ENCODE measurements around the gene PRKX.
"Not testable (repeated sequence)": the region's sequence is repeated elsewhere in the genome, so short reads cannot be mapped to it uniquely, and the experiment has no call there.

The PRKX gene

DNA sequence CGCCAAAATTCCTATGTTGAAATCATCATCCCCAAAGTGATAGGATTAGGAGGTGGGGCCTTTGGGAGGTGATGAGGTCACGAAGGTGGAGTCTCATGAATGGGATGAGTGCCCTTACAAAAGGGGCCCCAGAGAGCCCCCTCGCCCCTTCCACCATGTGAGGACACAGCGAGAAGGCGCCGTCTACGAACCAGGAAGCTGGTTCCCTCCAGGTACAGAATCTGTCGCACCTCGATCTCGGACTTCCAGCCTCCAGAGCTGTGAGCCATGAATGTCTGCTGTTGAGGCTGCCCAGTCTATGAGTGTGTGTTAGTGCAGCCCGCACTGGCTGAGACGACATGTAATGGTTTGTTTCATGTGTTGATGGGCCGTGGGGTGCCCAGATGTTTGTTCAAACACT, 60.3 kb downstream of the PRKX start:
- no peak for DNase-seq (ENCODE audit: low read depth)

DNA sequence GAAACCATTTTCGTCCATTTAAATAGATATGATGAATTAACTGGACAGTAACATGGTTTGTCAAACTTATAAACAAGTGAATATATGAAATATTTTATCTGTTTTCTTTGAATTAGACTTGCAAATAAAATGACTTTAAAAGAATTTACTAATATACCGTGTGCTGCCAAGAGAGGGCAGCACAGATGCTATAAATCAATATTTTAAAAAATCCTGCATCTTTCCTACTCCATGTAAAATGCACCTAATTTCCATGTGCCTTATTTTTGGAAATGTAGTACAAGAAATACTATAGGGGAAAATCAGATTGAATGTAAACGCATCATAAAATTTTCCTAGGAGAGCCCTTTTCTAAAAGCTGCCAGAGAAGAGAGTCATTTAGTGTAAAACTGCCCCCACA, 62.2 kb downstream of the PRKX start:
- DNase-seq (ENCODE audit: low read depth) = peak; percentile 43

DNA sequence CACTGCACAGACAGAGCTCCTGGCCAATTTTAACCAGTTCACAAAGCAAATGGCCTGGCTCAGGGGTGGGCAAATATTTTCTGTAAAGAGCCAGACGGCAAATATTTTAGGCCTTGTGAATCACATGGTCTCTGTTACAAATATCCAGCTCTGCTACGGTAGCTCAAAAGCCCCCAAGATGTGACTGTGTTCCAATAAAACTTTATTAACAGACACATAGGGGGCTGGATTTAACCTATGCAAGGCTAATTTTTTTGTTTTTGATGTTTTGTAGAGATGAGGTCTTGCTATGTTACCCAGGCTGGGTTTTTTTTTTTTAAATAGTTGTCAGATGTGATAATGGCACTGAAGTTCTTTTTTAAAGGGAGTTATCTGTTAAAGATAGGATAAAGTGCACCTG, 65.4 kb downstream of the PRKX start:
- no peak for DNase-seq (ENCODE audit: low read depth)

DNA sequence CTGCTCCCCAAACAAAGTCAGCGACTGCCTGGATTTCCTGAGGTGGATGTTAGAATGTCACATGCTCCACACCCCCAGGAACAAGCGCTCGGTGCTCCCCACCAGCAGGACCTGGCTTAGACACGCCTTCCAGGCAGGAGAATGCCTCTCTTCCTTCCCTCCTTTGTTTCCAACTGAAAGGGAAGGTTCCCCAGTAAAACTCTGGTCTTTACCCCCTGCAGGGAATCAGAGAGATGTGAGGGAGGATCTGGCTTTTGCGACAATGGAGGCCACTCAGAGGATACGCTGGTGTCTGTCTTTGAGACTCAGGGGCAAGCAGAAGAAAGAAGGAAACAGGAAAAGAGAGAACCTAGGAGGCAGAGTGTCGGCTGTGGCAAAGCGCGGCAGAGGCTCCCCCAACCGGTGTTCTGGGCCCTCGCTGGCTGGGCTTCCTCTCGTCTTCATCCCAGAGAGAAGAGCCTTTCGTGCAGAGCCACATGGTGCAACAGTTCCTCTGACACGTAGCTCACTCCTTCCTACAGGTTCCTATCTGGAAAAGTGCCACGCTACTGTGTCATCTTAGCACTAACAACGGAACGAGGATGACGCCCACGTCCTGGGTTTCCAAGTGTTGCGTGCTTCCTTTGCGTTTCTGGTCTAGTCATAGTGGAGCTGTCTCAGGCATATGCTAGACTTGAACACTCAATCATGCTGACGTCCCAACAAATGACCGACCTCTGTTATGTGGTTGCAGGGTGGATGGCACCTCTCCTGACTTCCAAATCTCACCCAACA, 73.4 kb downstream of the PRKX start:
- DNase-seq (ENCODE audit: low read depth) = peak; percentile 23

DNA sequence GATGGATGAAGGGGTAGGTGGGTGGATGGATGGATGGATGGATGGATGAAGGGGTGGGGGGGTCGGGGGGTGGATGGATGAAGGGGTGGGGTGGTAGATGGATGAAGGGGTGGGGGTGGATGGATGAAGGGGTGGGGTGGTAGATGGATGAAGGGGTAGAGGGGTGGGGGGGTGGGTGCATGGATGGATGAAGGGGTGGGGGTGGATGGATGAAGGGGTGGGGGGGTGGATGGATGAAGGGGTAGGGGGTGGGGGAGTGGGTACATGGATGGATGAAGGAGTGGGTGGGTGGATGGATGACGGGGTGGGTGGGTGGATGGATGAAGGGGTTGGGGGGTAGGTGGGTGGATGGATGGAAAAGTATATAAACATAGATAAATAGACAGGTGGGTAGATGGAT, 74.2 kb downstream of the PRKX start:
- no peak for DNase-seq (ENCODE audit: low read depth)

DNA sequence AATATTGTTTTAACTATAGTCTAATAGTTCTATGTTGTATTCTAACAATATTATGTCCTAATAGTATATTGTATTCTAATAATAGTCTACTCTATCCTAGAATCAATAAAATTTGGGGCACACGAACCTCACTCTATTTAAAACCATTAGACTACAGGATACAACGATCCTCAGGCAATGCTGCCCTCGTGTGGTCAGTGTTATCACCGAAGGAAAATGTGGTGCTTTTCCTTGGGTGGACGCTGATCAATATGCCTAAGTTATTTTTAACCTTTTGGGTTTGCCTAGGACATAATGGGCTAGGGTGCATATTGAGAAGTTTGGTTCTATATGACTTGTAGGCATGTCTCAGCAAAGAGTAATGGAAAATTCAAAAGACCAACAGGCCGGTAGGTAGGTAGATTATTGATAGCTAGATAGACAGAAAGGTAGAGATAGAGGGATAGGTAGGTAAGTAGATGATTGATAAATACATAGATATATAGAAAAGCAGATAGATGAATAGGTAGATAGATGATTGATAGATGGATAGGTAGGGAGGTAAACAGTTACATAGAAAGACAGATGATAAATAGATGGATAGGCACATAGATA, 75.1 kb downstream of the PRKX start:
- peak; percentile 44 for DNase-seq (ENCODE audit: low read depth)

DNA sequence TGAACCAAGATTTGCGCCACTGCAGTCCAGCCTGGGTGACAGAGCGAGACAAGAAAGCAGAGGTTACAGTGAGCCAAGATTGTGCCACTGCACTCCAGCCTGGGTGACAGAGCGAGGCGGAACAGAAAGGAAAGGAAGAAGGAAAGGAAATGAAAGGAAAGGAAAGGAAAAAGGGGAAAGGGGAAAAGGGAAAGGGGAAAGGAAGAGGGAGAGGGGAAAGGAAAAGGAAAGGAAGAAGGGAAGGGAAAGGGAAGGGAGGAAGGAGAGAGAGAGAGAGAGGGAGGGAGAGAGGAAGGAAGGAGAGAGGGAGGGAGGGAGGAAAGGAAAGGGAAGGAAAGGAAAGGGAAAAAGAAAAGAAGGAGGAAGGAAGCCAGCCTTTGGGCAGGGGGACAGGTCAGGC, 76.6 kb downstream of the PRKX start:
- DNase-seq (ENCODE audit: low read depth) = no peak

DNA sequence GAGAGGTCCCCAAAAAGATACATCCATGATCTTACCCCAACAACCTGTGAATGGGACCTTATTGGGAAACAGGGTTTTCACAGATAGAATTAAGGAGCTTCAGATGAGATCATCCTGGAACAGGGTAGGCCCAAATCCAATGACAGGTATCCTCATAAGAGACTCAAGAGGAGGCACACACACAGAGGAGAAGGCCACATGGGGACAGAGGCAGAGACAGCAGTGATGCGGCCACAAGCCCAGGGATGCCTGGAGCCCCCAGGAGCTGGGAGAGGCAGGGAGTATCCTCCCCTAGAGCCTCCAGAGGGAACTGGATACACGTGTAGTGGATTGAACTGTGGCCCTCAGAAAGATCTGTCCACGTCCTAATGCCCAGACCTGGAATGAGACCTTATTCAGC, 82.3 kb downstream of the PRKX start:
- no peak for DNase-seq (ENCODE audit: low read depth)

DNA sequence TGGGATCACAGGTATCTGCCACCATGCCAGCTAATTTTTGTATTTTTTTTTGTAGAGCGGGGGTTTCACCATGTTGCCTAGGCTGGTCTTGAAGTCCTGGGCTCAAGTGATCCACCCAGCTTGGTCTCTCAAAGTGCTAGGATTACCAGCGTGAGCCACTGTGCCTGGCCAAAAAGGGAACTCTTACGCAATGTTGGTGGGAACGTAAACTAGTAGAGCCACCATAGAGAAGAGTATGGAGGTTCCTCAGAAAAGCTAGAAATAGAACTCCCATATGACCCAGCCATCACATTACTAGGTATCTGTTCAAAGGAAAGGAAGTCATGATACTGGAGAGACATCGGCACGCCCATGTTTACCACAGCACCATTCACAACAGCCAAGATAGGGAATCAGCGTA, 85.9 kb downstream of the PRKX start:
- DNase-seq (ENCODE audit: low read depth) = no peak

DNA sequence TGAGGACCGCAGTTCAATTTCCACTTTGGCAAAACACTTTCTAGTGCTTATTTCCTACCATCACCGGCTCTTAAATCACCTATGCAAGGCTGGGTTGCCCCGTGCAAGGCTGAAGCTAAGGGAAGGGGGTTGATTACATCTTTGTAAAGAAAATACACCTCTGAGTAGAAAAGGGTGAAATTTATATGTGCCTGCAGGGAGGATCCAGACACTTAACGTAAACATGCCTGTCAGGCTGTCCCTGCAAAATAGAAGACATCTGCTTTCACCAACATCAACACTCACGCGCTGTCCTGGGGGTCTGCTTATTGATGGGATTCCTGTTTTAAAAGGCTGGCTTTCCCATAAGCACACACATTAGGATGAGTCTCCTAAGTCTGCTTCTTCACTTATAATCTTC, 92.0 kb downstream of the PRKX start:
- no peak for DNase-seq (ENCODE audit: low read depth)

DNA sequence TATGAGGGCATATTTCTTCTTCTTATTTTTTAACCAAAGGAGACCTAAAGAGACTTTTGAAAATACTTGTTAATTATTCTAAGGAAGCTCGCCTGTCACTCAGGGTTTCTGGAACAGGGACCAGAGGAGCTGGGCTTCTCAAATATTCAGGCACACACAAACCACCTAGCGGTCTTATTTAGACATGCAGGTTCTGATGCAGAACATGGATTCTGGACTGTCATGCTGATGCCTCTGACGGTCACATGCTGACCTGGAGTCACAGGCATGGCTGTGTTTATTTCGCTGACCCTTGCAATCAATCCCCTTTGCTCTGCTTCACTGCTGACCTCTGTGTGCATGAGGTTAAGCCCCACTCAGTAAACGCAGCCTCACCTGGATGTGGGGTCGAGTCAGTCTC, 101.7 kb downstream of the PRKX start:
- DNase-seq (ENCODE audit: low read depth) = not testable (repeated sequence)

DNA sequence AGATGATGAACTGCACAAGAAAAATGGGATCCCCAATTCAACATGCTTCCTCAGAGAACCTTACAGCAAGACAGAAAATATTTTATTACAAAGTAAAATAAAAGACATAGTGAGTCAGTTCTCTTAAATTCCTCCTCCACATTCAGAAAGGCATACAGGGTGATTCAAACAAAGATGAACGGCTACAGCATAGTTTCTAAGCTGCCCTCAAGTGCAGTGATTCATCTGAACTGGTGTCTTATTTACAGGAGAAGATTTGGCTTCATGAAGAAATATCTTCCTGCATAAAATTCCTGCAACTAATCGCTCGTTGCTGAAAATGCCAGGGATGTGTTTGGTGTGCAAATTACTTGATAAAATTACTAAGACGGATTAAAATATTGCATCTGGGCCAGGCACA, 103.6 kb downstream of the PRKX start:
- peak; percentile 91 for DNase-seq (ENCODE audit: low read depth)

DNA sequence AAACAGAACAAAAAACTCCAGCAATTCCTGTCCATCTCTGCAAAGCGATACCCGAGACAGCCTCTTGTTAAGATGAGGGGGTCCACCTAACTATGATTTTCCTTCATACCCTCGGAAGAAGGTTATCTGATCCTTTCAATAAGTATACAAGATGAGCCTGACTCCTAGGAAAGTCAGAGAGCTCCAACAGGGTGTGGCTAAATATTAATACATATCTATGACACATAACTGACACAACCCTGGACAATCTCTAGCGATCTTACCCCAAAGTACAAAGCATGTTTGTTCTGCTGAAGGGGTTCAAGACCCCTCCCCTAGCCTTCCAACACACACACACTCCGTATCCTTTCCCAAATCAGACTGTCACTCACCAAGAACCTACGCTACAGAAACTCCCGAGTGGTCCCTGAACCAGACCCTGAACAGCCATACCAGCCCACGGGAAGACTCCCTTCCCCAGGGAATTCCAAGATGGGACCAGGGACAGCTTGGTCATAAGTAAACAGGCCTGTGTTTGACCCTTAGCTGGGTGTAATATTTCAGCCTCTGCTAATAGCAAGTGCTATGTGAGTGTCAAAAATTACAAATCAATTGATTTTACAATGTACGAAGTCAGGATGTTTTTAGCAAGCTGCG, 110.3 kb downstream of the PRKX start:
- DNase-seq (ENCODE audit: low read depth) = no peak

DNA sequence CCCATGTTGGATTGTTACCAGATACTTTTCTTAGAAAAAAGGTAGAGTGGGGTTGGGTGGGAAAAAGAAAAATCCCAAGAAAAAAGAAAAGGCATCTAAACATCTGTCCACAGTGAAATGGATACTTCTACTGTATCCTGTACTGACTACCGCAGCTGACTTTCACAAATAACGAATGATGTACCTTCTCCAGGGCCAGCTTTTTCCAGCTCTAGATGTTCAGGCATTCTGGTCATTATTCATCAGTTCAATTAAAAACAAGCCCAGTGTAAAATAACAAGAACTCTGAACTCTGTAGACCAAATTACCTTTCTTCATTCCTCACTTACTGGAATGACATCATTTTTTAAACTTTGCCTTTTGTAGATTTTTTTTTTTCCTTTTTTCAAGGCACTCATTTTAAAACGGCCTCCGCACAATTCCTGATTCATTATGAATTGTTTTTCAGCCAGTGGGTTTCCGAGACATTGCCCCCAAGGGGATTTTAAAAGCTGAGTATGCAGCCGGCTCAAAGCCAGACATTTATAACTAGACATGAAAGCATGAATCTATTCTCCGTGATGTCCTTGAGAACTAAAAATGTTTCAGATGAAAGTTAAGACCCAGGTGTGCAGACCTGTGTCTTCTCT, 113.5 kb downstream of the PRKX start:
- no peak for DNase-seq (ENCODE audit: low read depth)

DNA sequence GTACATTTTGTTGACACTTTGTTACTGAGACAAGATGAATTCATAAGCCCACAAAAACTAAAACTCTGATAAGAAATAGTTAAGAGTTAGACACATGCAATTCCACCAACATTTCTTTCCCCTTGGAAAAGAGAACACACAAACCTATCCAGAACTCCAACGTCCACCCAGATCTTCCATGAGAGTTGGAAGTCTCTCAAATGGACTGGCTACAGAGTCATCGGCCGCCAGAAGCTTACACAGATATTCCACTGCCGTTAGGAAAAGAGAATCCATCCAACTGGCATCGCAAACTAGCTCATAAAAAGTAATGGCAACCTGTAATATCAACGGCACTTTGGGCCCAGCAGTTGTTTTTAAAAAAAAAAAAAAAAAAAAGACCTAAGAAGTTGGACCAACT, 114.7 kb downstream of the PRKX start:
- DNase-seq (ENCODE audit: low read depth) = no peak

DNA sequence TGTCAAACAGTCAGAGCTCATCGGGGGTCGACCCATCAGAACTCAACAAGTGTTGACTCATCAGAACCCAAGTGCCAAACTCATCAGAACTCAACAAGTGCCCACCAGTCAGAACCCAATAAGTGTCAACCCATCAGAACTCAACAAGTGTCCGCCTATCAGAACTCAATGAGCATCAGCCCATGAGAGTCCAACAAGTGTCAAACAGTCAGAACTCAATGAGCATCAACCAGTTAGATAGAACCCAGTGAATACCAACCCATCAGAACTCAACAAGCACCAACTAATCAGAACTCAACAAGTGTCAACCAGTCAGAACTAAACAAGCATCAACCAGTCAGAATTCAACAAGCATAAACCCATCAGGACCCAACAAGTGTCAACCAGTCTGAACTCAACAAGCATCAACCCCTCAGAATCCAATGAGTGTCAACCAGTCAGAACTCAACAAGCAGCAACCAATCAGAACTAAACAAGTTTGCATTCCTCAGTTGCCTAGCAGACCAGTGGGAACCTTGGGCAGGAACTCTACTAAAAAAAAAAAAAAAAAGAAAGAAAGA, 115.3 kb downstream of the PRKX start:
- DNase-seq (ENCODE audit: low read depth) = no peak

DNA sequence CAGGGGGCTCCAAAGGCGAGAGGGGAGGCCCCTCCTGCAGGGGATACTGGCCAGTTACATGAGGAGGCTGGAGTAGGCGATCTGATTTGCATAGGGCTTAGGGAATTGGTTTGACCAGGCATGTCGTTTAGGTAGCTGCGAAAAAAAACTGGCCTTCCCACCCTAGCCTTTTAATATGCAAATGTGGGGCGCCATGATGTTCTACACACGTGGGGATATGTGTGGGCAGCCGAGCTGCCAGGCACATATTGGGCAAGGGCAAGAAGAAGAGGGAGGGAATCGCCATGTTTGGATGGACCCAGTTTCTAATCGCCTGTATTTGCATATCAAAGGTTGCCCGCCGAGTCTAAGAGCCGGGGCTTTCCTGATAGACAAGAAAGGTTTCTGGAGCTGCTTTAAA, 121.3 kb downstream of the PRKX start:
- no peak for DNase-seq (ENCODE audit: low read depth)

DNA sequence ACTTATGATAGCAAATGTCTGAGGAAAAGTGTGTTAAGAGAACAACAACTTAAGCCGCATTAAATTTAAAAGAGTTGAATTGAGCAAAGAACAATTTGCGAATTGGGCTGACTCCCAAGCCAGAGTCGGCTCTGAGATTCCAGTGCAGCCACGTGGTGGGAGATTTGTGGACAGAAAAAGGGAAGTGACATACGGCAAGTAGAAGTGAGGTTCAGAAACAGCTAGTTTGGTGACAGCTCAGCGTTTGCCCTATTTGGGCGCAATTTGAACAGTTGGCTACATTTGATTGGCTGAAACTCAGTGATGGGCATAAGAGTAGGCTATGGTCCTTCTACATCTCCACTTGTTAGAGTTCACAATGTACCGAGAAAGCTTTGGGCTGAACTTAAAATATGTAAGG, 124.0 kb downstream of the PRKX start:
- DNase-seq (ENCODE audit: low read depth) = no peak

DNA sequence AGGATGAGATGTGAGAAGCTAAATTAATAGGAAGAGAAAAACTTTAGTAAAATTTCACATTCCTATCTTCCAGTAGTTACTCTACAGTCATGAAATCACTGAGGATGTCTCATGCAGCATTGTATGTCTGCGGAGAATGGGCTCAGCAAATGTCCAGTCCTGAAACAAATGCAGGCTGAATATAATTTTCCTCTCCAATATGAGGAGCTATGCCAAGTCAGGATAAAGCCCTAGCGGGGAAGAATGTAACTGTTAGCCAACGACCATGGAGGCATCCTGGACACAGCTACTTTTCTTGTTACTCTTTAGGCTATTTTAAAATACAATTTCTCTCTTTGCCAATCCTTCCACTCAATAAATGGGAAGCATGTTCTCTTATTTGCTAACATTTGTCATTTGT, 127.7 kb downstream of the PRKX start:
- DNase-seq (ENCODE audit: low read depth) = peak; percentile 8

DNA sequence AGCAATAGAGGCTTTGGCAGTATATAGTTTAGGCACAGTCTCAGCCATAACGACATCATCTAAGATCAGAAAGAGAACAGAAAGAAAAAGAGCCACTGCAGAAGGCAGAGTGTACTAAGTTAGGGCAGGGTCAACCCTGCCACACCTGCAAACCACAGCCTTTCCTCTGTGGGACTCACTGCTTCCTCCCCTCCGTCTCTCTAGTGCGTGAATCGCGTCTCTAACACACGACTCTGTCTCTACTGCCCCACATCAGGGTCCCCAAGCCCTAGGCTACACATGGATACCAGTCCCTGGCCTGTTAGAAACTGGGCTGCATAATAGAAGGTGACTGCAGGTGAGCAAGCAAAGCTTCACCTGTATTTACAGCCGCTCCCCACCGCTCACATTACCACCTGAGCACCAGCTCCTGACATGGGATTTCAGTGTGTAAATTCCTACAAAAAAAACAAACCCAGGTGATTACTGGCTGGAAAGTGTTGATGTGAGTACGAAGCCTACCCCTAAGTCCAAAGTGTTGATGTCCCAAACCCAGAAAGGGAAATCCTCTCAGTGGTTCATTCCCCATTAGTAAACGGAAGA, 128.9 kb downstream of the PRKX start:
- no peak for DNase-seq (ENCODE audit: low read depth)

DNA sequence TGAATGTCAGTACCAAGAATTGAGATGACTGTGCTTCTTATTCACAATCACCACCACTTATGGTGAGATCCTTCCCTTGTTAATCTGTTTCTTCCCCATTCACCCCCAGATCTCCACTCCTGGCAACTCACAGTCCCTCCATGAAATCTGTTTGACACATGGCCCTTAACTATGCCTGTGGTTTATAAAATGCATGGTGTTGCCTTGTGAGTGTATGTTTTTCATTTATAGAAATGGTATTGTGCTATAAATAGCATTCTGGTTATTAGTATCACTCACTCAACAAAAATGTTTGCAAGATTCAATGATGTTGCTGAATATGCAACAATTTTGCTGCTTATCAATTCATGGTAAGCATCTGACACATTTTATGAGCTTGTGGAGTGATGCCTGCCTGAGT, 131.0 kb downstream of the PRKX start:
- no peak for DNase-seq (ENCODE audit: low read depth)

DNA sequence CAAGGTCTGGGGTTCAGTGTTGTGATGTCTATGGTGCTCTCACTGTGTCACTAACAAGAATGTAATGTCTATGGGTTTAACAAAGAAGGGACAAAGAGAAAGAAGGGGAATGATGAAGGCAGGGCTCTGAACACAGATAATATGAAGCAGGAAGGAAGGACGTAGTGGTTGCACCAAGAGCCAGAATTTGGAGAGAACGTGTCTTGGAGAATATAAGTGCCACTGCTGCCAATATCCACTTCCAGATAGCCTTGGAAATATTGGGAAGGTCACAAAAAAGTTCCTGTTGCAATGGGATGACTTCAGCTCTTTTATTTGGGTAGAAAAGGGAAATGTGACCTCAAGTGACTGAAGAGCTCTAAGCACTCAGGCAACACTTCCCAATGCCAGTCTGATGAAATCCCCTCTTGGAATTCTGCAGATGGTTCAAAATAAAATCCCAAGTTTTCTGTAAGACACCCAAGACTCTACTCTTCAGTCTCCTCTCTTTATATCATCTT, 131.8 kb downstream of the PRKX start:
- DNase-seq (ENCODE audit: low read depth) = no peak
